ENCODE data around the gene GSTO1.

Gene GSTO1

DNA sequence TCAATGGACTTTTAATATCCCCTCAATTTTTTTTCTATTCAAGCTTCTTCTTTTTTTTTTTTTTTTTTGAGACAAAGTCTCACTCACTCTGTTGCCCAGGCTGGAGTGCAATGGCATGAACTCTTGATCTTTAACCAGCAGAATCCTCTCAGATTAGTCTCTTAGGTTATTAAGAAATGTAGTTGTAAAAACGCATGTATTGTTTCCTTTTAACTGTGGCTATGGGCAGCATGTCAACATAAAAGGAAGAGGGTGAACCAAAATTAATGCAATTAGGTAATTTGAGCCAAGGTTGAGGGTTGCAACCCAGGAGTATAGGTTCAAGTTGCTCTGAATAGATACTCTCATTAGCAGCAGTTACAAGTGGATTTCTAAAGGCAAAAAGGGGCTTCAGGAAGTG is 4.3 kb upstream of the GSTO1 start:
- DNase-seq (ENCODE audit: low read depth in 1 of 2, low spot score in 1 of 2): no peak

DNA sequence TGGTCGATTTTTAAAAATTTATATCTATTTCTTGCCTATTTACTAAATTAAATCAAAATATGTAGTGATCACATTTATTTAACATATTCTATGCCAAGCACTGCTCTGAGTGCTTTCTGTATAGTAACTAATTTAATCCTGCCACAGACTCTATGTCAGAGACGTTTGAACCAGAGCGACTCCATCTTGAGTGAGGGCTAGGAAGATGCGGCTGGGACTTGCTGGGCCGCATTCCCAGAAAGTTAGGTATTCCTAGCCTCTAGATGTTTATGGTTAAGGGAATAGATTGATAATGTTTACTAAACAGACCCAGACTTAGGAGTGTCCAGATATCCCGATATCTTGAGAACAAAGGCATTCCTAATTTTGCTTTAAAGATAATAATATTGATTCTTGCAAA is 3.2 kb upstream of the GSTO1 start:
- DNase-seq (ENCODE audit: low read depth in 1 of 2, low spot score in 1 of 2): no peak

DNA sequence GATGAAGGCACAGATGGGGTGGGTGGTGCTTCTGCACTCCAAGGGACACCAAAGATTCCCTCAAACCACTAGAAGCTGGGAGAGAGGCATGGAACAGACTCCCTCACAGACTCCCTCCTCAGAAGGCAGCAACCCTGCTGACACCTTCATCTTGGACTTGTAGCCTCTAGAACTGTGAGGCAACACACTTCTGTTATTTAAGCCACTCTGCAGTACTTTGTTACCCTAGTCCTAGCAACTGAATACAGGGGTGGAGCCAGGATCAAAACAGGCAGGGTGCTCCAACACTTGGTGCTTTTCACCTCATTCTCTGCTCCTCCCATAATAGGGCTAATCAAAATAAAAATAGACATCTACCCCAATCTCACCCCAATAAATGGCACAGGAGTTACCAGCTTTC is 2.3 kb upstream of the GSTO1 start:
- DNase-seq (ENCODE audit: low read depth in 1 of 2, low spot score in 1 of 2): no peak

DNA sequence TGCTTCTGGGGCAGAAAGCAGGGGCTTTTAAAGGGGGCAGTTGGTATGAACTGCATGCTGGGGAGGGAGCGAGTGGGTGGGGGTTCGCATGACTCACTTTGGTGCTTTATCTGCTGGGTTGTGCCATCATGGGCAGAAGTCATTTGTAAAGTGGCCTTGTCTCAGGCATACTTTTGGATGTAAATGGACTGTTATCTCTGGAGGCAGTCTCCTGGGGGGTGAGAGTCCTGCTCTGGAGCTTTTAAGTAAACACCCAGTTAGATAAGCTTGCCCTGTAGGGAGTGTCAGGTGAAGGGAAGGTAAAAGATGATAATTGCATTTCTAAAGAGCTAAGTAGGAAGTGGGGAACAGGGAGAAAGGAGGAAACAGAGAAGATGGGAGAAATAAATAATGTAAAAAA is 1.6 kb upstream of the GSTO1 start:
- DNase-seq (ENCODE audit: low read depth in 1 of 2, low spot score in 1 of 2): no peak

DNA sequence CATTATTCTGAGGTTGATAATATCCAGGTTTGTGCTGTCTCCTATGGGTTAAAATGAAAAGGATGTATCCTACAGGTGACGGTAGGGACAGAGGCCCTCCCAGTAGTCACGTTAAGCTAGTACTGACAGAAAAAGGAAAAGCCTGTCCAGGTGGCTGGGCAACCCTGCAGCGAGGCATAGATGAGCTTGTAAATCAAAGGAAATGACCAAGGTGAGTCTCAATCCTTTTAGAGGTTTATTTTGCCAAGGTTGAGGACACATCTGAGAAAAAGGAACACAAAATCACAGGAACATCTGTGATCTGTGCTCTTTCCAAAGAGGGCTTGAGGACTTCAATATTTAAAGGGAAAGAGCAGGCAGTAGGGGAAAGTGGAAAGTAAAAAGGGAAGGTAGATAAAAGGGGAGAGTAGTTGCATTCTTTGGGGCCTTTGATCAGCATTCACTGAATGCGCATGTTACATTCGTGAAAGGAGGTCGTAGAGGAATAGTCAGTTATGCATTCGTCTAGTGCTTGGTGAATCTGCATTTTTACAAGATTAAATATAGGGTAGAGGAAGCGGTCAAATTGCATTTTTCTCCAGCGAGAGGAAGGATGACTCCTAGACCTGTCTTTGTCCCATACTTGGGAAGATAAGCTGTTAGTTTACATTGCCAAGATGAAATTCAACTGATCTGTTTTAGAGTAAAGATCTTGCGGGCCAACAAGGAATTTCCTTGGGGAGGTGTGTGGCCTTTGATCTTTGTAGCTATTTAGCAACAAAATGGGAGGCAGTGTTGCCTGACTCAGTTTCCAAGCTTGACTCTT is 884 bp upstream of the GSTO1 start:
- DNase-seq (ENCODE audit: low read depth in 1 of 2, low spot score in 1 of 2): no peak

DNA sequence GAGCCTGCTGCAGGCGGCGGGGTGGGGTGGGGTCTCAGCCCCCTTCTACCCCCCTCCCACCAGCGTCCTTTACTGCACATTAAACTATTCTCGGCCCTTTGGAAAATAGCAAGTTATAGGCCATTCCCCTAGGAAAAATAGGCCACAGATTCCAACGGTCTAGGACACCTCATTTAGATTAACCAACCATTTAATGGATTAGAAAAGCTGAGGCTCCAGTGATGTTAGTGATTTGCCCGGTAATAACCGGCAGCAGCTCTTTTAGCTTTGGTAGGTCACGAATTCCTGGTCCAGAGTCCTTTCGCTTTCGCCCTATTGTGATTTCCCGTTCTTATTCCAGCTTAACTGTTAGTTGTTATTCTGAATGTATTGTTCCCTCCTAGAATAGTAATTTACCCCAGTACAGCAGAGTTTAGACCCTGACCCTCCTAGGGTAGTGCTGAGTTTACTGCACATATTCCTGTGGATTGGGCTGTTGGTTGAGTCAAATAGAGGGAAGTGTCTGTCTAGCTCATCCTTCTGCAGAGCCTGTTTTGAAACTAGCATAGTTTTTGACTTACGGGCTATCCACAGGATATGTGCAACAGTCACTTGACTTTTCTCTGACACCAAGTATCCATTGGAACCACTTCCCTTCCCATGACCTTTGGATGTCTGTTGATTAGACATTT is 754 bp downstream of the GSTO1 start:
- no peak for DNase-seq (ENCODE audit: low read depth in 1 of 2, low spot score in 1 of 2)

DNA sequence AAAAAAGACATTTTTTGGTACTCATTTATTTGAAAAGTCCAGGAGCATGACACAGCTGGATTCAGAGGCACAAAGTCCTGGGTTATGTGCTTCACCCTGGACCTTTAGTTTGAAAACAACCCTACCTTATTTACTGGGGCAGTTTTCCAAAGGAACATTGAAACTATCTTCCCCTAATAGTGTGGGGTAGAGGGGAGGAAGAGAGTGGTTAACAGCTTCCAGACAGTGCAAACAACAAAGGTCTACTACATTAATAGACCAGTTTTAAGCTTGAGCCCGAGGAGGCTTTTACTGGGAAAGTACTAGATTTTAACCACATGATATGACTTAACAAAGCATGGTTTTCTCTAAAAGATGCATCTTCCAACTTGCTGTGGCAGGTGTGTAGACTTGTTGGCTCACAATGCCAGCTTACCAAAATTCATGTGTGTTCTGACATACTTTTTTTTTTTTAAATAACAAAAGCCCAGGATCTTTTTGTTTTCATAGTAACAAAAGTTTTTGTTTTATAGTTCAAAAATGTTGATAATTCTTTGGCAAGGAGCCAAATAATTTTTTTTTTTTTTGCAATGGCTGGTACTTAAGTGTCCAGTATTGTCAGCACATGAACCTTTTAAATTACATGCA is 1.8 kb downstream of the GSTO1 start:
- DNase-seq (ENCODE audit: low read depth in 1 of 2, low spot score in 1 of 2): no peak

DNA sequence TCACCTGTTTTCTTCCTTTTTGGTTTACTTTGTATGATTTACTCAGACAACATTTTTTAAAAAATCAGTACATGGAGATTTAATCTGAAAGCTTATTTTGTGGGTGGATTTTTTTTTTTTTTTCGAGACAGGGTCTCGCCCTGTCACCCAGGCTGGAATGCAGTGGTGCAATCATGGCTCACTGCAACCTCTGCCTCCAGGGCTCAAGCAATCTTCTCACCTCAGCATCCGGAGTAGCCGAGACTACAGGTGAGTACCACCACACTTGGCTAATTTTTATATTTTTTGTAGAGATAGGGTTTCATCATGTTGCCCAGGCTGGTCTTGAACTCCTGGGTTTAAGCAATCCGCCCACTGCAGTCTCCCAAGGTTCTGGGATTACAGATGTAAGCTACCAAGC is 2.5 kb downstream of the GSTO1 start:
- DNase-seq (ENCODE audit: low read depth in 1 of 2, low spot score in 1 of 2): no peak

DNA sequence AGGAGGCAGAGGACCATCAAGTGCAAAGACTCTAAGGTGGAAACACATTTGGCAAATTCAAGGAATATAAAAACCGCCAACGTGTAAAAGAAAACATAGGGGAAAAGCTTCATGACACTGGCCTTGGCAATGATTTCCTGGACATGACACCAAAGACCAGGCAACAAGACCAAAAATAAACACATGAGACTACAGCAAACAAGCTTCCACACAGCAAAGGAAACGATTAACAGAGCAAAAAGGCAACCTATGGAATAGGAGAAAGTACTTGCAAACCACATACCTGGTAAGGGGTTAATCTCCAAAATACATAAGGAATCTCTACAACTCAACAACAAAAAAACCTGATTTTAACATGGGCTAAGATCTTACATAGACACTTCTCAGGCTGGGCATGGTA is 3.5 kb downstream of the GSTO1 start:
- DNase-seq (ENCODE audit: low read depth in 1 of 2, low spot score in 1 of 2): no peak

DNA sequence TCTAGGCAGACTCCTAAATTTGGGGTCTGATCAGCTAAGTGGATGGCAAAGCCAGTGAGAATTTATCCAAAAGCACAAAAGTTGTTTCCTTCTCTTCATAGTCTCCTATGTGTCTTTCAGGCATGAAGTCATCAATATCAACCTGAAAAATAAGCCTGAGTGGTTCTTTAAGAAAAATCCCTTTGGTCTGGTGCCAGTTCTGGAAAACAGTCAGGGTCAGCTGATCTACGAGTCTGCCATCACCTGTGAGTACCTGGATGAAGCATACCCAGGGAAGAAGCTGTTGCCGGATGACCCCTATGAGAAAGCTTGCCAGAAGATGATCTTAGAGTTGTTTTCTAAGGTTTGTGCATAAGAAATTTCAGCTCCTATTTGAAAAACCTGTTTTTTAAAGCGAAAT is 4.8 kb downstream of the GSTO1 start:
- no peak for DNase-seq (ENCODE audit: low read depth in 1 of 2, low spot score in 1 of 2)

DNA sequence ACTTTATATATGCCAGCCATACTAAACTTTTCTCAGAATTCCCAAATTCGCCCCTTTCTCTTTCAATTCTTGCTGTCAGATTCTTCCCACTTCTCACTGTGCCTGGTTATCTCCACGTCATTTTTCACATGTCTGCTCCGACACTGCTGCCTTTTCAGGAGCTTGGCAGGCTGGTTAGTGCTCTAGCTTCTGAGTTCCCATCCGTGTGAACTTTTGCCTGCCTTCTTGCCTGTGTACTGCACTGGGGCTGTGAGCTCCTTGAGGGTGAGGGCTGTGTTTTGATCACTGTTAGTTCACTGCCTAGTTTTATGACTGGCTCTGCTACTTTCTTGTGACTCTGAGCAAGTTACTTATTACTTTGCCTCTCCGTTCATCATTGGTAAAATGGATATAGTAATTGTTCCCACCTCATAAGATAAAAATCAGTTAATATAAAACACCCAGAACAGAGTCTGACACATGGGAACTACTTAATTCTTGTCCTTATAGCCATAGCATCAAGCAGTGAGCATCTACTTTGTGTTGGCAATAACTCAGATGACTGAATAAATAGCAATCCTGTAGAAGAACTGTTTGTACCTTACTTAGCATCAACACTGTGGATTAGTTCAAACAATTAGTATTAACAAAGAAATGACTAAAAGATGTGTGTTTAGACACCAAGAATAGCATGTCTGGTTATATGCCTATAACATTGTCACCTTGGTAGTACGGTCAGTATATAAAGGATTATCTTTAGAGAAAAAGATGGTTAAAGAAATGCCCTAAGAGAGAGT is 5.5 kb downstream of the GSTO1 start:
- DNase-seq (ENCODE audit: low read depth in 1 of 2, low spot score in 1 of 2): no peak

DNA sequence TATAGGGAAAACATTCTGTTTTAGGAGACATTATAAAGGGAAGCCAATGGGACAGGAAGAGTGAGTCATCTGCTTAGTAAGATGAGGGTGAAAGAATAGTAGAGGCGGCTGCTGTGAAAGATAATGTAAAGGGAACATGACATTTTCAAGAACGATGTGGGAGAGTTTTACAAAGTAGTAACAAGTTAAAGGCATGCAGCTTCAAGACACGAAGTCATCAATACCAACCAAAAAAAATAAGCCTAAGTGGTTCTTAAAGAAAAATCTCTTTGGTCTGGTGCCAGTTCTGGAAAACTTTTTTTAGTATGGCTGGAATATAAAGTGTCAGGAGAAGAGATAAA is 6.1 kb downstream of the GSTO1 start:
- no peak for DNase-seq (ENCODE audit: low read depth in 1 of 2, low spot score in 1 of 2)

DNA sequence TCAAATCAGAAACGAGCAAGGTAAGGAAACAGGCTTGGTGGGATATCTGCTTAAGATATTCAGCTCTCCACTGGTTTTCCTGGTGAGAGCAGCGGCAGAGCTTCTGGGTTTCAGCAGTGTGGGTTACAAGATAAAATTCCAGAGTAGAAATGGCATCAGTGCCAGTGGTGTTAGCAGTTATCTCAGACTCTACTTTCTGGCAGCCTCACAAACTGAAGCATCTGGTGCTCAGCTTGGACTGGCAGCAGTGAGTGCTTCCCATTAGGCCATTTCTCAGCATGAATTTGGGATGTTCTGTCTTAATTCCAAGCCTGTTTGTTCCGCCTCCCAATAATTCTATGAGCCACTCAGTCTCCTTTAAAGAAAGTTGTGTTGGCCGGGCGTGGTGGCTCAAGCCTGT is 7.4 kb downstream of the GSTO1 start:
- no peak for DNase-seq (ENCODE audit: low read depth in 1 of 2, low spot score in 1 of 2)

DNA sequence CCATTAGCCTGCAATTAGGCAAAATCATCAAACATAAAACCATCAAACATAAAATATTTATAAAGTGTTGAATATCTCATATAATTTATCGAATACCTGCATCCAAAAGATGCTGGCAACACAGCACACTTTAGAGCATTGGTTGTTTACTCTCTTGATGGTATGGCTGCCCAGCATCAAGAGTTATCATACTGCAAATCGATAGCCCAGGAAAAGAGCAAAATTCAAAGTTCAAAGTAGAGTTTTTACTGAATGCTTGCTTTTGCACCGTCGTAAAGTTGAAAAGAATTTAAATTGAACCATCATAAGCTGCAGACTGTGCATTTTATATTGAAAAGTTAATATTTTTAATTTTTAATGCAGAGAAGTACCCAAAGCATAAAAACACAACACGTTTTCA is 10.1 kb downstream of the GSTO1 start:
- DNase-seq (ENCODE audit: low read depth in 1 of 2, low spot score in 1 of 2): no peak

DNA sequence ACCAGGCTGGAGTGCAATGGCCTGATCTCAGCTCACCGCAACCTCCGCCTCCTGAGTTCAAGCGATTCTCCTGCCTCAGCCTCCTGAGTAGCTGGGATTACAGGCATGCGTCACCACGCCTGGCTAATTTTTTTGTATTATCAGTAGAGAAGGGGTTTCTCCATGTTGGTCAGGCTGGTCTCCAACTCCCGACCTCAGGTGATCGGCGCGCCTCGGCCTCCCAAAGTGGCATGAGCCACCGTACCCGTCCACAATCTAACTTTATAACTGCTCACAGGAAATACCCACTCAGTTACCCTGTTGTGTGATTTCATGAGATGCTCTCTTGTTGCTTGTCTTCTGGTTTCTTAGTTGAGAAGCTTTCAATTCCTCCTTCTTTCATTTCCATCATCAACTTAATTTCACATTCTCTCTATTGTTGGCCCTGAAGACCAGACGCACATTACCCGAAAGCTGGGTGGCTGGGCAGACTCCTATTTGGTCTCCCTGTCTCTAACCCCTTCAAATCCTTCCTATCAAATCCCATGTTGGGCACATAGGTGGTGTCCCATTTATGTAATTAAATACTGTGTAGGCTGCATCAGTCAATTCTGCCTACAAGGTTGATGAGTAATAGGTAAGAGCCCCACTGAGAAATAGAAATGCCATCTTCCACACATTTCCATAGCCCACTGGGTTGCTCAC is 13.2 kb downstream of the GSTO1 start:
- DNase-seq (ENCODE audit: low read depth in 1 of 2, low spot score in 1 of 2): no peak

DNA sequence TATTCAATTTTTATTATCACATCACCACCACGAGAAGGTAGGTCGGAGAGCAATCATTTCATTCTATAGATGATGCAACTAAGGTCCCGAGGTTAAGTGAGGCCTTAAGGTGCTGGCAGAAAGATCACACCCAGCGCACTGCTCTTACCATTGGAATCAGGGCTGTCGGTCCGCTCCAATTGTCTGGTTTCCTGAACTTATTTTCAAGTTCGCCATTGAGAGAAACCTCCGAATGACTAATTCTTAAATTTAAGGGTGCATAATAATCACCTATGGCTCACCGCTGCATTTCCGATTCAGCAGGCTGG is 13.7 kb downstream of the GSTO1 start:
- DNase-seq (ENCODE audit: low read depth in 1 of 2, low spot score in 1 of 2): no peak

DNA sequence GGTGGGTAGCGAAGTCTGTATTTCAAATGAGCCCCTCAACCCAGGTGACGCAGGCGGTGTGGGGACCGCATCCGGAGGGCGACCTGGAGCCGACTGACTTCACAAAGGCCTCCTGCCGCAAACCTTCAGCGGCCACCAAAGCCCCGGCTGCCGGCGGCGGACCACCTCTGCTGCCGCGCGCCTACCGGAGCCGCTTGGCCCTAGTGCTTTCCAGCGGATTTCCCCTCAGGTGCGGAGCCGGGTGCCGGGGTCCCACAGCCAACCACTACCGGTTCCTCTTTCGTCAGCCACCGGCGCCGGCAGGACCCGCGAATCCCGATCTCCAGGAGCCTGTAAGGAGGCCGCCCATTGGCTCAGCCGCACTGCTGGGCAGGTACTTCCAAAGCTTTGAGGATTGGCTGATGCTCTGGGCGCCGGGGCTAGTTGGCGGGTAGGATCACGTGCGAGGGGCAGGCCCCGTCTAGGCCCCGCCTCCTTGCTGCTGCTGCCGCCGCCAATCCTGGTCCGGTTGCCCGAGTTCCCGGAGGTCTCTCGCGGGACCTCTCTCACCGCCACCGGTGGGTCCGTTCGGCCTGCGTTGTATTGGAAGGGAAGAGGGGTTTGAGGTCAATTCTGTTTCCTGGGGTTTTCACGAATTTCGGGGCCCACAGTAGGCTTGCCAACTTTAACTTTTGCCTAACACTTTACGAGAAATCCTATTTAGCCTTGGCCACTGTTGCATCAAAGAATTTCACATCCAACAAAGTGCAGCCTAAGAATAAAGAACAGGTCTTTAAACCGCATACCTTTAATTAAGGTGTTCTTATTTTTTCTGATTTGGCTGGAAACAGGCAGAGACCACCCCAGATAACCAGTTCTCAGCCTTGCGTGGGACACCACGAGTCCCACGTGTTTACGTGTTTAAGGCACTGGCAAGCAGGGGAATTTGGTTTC is 14.3 kb downstream of the GSTO1 start, which contains the start of gene GSTO2:
Gene GSTO2, plus strand, starts transcription at position 472 of the 933 bp plus-strand sequence. CDS start 5,732 bp downstream, outside the sequence.
- DNase-seq (ENCODE audit: low read depth in 1 of 2, low spot score in 1 of 2): peak; percentile 93 to 97

DNA sequence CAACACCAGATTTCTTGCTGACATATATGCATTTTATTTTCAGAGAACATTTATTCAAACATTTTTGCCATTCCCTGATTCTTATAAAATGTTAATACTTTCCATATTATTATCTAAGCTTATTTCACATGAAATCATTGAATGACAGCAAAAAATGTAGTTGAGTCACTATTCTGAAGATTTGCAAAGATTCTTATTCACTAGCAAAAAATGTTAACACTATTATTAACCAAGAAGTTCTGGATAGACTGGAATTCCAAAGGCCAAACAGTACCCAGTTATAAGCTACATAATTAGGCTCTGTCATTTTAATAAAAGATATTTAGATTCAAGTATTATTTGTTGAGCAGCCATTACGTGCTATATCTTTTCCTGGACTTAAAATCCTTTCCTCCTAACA is 18.6 kb downstream of the GSTO1 start:
- DNase-seq (ENCODE audit: low read depth in 1 of 2, low spot score in 1 of 2): no peak

DNA sequence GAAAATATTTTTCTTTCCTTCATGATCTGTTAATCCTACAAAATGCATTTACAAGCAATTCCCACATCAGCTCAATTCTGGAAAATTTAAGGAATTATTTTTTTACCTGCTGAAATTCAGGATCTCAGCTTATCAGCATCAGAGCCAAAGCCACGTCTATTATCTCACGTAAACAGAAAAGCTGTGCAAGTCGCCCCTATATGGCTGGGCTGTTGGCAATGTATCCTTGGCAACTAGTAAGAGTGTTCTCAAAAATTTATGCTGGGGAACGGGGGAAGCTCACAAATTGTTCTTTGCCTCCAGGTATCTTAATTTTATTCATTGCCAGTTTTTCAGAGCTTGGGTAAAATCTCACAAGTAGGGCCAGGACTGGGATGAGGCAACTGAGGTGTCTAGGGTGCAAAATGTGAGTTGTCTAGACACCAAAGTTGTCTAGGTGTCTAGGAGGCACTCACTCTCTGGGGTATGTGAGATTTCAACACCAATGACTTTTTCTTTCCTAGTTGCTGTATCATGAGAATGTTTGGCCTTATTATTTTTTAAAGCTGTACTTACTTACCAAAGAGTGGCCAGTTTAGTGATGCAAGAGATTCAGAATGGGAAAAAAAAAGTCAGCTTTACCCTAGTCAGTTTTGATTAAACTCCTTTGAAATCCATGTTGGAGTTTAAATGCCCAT is 19.3 kb downstream of the GSTO1 start:
- no peak for DNase-seq (ENCODE audit: low read depth in 1 of 2, low spot score in 1 of 2)
